Stimulated activated memory B cell treated with anti-CD40 and anti-IgM and Interleukin-4, amounts not matched to agents 10 μg/mL and 1 μg/mL and 100 μg/mL, for 72 hours (primary cell): ENCODE measurements around the gene IGSF22.

Experiments
- ATAC-seq: fragments of 150-1000 bp; cut with Tn5 transposase; 2 replicates; pipeline ENCODE4 v1.10.0; 2021
- H3K27ac Mint-ChIP-seq: one replicate; pipeline ENCODE4 v1.8.0; 2022; ENCODE audit warnings: mild to moderate bottlenecking, mixed read lengths
- H3K27me3 Mint-ChIP-seq: one replicate; pipeline ENCODE4 v1.8.0; 2022; ENCODE audit warnings: mixed read lengths
- H3K36me3 Mint-ChIP-seq: one replicate; pipeline ENCODE4 v1.8.0; 2022; ENCODE audit warnings: mixed read lengths
- H3K4me1 Mint-ChIP-seq: one replicate; pipeline ENCODE4 v1.8.0; 2022; ENCODE audit warnings: mixed read lengths
- H3K4me3 Mint-ChIP-seq: one replicate; pipeline ENCODE4 v1.8.0; 2022; ENCODE audit warnings: mild to moderate bottlenecking, moderate library complexity, mixed read lengths
- H3K9me3 Mint-ChIP-seq: one replicate; pipeline ENCODE4 v1.8.0; 2022; ENCODE audit warnings: mixed read lengths

IGSF22 gene

DNA sequence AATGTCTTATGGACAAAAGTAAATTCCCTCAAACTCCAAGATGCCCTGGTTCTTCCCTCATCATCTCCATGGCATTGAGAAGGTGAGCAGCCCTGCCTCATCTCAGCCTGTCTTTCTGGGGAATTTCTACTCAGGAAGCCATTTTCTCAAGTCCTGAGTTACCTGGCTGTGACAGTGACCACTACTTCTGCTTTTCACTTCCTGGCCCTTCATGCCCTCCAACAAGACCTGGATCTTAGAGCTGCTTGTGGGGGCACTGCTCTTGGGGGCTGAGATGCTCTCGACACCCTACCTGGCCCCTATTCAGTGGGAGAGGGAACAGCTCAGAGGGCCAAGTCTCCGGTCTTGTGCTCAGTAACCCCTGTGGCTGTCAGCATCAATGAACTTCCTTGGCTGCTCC, 5.5 kb upstream of the IGSF22 start:
- no peaks in the 10 kb centered on the region for H3K9me3 Mint-ChIP-seq
- peak; percentile 62 for ATAC-seq
- H3K27ac Mint-ChIP-seq, result peak overlapping the region; percentile 71
- no peaks in the 10 kb centered on the region for H3K36me3 Mint-ChIP-seq
- H3K27me3 Mint-ChIP-seq, result peaks cover 12% of the 10 kb centered on the region
- no peak overlapping the region for H3K4me3 Mint-ChIP-seq
- H3K4me1 Mint-ChIP-seq, result peaks cover 32% of the 10 kb centered on the region

DNA sequence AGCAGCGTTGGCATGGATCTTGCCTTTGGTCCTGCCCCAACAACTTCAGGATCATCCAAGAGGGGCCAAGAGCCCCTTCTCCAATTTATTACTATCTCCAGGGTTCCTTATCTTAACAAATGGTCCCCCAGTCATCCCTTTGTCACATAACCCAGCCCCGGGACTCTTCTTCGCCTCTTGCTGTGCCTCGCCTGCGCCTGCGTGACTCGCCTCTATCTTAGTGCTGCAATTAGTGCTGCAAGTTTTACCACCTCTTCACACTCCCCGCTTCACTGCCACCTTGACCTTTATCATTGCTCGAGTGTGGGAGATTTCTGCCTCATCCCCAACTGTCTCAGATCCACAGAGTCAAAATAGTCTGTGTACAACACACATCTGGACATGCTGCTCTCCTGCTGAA, 4.0 kb upstream of the IGSF22 start:
- no peak for ATAC-seq
- Mint-ChIP-seq H3K9me3 (no peaks in the 10 kb centered on the region), H3K36me3 (no peaks in the 10 kb centered on the region), H3K4me1 (peaks cover 32% of the 10 kb centered on the region), H3K27me3 (no peaks in the 10 kb centered on the region), H3K27ac (peak overlapping the region; percentile 71), H3K4me3 (no peak overlapping the region)

DNA sequence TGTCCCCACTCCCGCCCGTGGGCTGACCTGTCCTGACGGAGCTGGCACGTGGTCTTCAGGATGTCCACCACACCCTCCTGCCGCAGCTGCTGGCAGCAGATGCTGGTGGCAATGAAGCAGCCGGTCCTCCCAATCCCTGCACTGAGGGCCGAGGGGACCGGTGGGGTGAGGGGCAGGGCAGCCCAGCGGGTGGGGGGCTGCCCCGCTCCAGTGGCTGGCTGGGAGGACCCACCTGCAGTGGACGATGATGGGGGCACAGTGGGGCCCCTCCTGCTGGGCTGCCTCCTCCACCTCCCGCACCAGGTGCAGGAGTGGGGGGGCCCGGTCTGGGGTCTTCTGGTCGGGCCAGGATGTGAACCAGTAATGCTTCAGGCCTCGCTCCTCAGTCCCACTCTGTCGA, 3.4 kb upstream of the IGSF22 start:
- Mint-ChIP-seq H3K36me3 (no peaks in the 10 kb centered on the region), H3K27ac (no peak overlapping the region), H3K9me3 (no peaks in the 10 kb centered on the region), H3K4me3 (no peak overlapping the region), H3K27me3 (no peaks in the 10 kb centered on the region), H3K4me1 (peaks cover 32% of the 10 kb centered on the region)
- ATAC-seq, result peak; percentile 40

DNA sequence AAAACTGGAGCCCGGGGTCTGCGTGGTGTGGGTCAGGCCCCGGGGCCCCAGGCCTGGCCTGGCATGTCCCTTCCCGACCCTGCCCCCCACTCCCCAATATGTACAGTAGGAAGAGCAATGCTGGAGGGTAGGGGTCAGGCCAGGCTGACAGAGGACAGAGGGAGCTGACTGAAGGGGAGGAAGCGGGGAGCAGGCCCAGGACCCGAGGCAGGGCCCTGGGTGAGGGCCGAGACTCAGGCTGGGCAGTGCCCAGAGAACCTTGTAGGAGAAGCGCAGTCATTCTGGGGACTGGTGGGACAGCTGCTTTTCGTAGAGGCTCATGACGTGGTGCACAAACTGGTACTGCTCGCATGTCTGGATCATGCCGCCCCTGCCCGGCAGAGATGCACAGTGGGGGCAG, 2.7 kb upstream of the IGSF22 start:
- no peaks in the 10 kb centered on the region for H3K27me3 Mint-ChIP-seq
- no peaks in the 10 kb centered on the region for H3K9me3 Mint-ChIP-seq
- H3K27ac Mint-ChIP-seq, result no peak overlapping the region
- H3K4me3 Mint-ChIP-seq, result no peak overlapping the region
- peaks cover 32% of the 10 kb centered on the region for H3K4me1 Mint-ChIP-seq
- H3K36me3 Mint-ChIP-seq, result no peaks in the 10 kb centered on the region
- no peak for ATAC-seq

DNA sequence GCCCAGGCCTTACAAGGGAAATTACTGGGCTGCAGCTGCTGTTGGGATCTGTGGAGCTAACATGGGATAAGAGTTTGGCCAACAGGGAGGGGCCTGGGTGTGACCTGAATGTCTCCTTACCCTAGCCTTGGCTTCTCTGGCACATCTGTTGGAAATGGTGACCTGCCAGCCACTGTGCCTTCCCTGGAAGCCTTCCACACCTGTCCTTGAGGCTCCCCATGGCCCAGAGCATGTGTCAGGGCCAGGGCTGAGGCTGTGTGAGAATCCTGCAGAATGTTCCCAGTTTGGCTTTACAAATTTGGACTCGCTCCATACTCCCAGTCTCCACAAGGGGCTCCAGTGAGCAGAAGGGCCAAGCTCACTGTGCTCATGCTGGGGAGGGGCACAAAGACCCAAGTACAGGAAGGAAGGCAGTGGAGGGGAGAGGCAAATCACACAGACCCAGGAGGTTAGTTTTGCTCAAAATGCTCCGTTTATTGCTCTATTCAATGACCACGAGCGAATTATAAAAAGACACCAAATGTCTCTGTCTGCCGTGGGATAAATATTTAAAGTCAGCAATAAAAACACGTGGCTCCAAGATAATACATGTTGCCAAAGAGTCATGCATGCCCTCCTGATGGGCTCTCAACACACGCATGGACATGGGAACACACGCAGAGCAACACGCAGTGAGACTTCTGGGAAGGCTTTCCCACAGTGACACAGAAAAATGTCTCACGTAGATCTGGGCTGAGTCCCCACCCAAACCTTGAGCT, 1.7 kb upstream of the IGSF22 start:
- no peak for ATAC-seq
- Mint-ChIP-seq H3K36me3 (no peaks in the 10 kb centered on the region), H3K4me3 (no peak overlapping the region), H3K27me3 (no peaks in the 10 kb centered on the region), H3K4me1 (peaks cover 32% of the 10 kb centered on the region), H3K27ac (no peak overlapping the region), H3K9me3 (no peaks in the 10 kb centered on the region)

DNA sequence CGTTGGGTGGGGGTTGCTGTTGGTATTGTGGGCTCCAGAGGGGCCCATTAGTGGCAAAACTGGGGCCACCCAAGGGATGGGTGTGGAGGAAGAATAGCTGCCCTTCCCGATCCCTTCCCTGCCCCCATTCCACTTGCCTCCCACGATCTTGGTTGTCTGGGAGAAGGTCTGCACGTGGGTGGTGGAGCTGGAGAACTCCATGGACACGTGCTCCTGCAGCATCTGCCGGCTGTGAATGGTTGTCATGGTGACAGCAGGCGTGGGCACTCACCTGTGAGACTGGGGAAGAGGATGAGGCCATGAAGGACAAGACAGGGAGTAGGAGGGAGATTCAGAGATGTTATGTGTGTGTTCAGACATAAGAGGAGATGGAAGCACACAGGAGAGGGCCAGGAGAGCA, 2.0 kb downstream of the IGSF22 start:
- no peaks in the 10 kb centered on the region for H3K27me3 Mint-ChIP-seq
- H3K36me3 Mint-ChIP-seq, result no peaks in the 10 kb centered on the region
- H3K27ac Mint-ChIP-seq, result no peak overlapping the region
- no peak for ATAC-seq
- no peaks in the 10 kb centered on the region for H3K9me3 Mint-ChIP-seq
- peaks cover 26% of the 10 kb centered on the region for H3K4me1 Mint-ChIP-seq
- H3K4me3 Mint-ChIP-seq, result no peak overlapping the region

DNA sequence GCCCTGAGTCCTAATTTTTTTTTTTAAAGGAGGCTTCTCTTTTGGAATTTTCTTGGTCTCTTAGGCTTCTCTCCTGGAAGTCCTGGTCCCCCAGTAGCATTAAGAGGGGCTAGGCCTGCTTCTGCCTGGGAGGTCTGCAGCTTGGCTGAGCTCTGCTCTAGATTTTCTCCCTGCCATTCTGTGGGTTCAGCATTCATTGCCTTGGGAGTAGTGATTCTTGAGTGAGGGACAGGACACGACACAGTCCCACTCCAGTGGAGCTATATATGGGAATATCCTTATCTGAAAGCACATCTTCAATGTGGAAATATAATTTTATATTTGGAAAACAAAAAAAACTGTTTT, 3.7 kb downstream of the IGSF22 start:
- Mint-ChIP-seq H3K4me3 (no peak overlapping the region), H3K27me3 (no peaks in the 10 kb centered on the region), H3K27ac (no peak overlapping the region), H3K4me1 (peaks cover 13% of the 10 kb centered on the region), H3K36me3 (no peaks in the 10 kb centered on the region), H3K9me3 (no peaks in the 10 kb centered on the region)
- ATAC-seq, result no peak

DNA sequence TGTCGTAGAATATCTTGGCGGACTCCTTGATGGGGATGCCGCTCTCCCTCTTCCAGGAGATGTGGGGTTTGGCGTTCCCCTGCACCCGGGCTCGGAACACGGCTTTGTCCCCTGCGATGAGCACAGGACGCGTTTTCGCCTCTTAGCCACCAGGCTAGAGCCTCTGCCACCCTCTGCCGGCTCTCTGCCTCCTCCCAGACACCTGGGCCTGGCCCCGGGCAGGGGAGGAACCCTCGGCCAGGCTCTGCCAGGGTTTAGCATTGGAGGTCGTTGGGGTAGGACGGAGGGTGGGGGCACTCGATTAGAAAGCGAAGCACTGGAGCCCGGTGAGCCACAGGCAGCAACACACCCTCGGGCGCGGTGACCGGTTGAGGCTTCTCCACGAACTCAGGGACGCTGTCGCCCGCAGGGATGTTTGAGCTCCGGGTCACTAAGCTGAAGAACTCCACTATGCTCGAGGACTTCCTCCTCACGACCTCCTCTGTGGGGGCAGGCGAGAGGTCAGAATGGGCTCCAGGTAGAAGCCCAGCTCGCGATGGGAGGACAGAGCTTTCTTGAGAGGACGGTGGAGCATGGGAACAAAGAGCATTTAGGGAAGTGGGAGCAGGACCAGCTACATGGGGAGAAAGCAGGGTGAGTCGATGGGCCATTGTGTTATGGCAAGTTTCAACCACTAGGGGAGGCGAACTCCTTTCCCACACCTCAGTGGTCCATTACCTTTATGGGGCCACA, 4.3 kb downstream of the IGSF22 start:
- H3K27ac Mint-ChIP-seq, result no peak overlapping the region
- H3K36me3 Mint-ChIP-seq, result no peaks in the 10 kb centered on the region
- H3K4me3 Mint-ChIP-seq, result peak overlapping the region; percentile 93
- H3K9me3 Mint-ChIP-seq, result no peaks in the 10 kb centered on the region
- peaks cover 13% of the 10 kb centered on the region for H3K4me1 Mint-ChIP-seq
- ATAC-seq, result peak; percentile 78
- H3K27me3 Mint-ChIP-seq, result no peaks in the 10 kb centered on the region

DNA sequence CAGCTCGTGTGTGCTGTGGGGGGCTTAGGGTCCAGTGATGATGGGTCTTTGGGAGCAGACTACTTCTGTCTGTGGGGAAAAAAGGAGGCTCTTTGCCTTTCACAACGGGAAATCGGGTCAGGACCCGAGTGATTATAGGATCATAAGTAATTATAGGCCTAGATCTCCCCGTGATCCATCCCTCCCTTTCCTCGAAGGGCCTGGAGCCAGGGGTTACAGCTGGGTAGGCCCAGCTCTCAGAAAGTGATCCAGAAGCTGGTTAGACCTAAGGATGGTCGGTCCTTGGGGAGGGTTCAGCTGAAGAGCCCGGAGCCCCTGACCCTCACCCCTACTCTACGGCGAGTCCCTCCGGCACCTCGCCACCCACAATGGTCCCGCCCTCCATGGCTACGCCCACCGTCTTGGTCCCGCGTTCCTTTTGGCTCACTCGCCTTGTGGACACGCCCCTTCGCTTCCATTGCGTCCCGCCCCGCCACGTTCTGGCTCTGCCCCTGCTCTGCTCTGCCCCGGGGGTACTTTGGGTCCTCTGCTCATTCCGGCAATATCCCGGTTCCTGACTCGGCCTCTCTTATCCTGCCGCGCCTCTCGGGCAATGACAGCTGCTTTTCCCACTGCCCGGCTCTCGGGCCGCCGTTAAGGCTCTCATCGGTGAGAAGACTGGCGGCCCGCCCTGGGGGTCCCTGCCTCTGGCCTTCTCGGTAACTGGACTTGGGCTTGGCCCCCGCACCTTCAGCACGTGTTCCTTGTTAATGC, 5.0 kb downstream of the IGSF22 start:
- Mint-ChIP-seq H3K27ac (no peak overlapping the region), H3K4me1 (peaks cover 13% of the 10 kb centered on the region), H3K9me3 (no peaks in the 10 kb centered on the region), H3K4me3 (peak overlapping the region; percentile 93), H3K36me3 (no peaks in the 10 kb centered on the region), H3K27me3 (no peaks in the 10 kb centered on the region)
- ATAC-seq, result peak; percentile 86

DNA sequence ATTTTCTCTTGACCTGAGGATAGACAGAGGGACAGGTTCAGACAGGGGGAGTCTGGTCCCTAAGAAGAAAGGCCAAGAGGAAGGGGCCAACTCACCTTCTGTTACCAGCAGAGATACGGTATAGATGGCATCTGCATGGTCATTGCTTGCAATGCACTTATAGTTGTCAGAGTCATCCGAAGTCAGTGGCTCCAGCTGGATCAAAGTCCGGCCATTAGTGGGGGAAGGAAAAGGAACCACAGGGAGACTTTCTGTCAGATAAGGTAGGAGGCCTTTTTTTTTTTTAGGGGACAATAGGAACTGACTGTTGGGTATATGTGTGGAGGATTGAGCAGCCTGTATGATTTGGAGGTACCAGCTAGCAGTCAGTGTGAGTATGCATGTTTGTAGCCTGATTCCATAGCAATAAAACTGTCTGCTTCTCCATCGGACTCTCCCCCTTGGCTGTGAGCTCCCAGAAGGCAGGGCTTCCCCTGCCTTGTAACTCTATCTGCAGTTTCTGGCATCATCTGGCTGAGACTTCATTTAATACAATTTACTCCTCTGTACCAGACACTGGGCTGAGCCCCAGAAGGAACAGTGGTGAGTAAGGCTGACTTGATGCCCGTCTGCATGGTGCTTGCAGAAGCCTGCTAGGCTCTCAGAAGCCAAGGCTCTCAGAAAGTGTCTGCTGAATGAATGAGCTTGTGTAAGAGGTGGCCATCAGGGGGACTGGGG, 5.7 kb downstream of the IGSF22 start:
- no peak for ATAC-seq
- Mint-ChIP-seq H3K27ac (no peak overlapping the region), H3K4me3 (peak overlapping the region; percentile 40), H3K9me3 (no peaks in the 10 kb centered on the region), H3K4me1 (peaks cover 13% of the 10 kb centered on the region), H3K36me3 (no peaks in the 10 kb centered on the region), H3K27me3 (peaks cover under 1% of the 10 kb centered on the region)

DNA sequence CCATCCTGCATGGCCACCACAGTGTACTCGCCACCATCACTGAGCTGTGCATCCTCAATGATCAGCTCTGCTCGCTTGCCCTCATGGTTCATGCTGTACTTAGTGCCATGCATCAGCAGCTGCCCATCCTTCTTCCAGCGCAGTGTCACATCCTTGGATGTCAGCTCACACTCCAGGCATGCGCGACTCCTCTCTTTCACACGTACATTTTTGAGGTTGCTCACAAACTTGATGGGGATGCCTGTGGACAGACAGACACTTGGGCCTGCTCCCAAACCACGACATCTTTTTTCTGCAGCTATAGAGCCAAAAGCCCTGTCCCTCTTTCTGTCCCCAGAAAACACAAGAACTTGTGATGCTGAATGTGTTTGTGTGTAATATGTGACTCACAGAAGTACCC, 10.5 kb downstream of the IGSF22 start:
- Mint-ChIP-seq H3K27me3 (peaks cover 10% of the 10 kb centered on the region), H3K9me3 (no peaks in the 10 kb centered on the region), H3K36me3 (no peaks in the 10 kb centered on the region), H3K4me3 (no peak overlapping the region), H3K27ac (no peak overlapping the region), H3K4me1 (no peaks in the 10 kb centered on the region)
- ATAC-seq, result no peak

DNA sequence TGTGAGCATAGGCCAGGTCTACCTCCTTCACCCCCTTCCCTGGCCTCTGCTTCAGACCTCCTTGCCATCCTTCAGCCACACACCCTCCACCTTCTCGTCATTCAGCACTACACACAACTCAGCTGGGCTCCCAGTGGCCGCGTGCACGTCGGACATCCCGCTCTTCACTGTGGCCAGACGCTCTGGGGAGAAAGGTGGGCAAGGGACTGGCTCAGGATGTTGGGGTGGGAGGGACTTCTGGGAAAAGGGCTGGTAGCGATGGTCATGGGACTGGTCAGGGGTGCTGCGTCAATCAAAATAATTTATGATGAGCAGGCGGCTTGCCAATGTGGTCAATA, 11.6 kb downstream of the IGSF22 start:
- Mint-ChIP-seq H3K36me3 (no peaks in the 10 kb centered on the region), H3K27ac (no peak overlapping the region), H3K27me3 (peaks cover 10% of the 10 kb centered on the region), H3K4me1 (no peaks in the 10 kb centered on the region), H3K9me3 (no peaks in the 10 kb centered on the region), H3K4me3 (no peak overlapping the region)
- ATAC-seq, result no peak

DNA sequence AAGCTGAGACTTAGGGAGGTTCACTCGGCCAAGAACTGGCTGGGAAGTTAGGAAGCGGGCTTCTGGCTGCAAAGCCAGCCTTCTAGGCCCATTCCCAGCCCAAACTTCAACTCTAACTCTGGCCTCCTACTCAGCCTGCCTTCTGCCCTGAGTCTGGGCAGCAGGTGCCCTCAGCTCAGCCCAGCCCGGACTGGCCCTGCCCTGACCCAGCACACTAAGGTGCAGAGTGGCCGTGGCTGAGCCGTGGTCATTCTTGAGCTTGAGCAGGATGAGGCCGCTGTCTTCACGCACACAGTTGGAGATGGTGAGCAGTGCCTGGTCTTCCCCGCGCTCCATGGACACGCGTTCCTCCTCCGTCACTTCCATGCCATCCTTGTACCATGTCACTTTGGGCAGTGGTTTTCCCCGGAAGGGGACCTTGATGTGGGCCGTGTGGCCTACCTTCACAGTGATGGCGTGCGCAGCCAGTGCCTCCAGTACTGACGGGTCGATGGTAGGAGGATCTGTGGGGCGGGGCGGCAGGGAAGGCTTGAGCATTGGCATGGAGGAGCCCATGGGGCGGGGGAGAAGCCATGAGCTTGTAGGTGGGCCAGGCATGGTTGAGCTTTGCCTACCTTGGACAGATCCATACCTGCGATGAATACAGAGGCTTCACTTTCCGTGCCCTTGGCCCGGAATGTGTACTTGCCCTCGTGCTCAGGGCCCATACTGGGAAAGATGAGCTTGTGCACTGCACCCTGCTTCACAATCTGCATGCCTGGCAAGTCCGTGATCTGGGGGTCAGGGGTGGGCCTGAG, 12.1 kb downstream of the IGSF22 start:
- H3K4me3 Mint-ChIP-seq, result no peak overlapping the region
- peaks cover 10% of the 10 kb centered on the region for H3K27me3 Mint-ChIP-seq
- no peaks in the 10 kb centered on the region for H3K4me1 Mint-ChIP-seq
- no peaks in the 10 kb centered on the region for H3K36me3 Mint-ChIP-seq
- ATAC-seq, result no peak
- H3K9me3 Mint-ChIP-seq, result no peaks in the 10 kb centered on the region
- no peak overlapping the region for H3K27ac Mint-ChIP-seq

DNA sequence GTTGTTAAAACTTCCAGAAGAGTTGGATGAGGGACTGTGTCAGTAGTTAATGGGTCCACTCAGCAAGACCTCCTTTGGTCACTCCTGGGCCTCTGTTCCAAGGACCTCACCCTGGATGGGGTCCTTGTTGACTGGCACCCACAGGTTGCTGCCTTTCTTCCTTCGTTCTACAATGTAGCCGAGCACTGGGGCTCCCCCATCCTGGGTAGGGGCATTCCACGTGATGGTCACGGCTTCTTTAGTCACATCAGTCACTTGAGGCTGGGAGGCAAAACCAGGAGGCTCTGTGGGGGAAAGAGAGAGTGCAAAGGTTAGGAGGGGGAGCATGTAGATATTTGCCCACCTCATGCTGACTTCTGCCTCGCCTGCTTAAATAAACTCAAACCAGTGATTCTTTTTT, 15.4 kb downstream of the IGSF22 start:
- peak; percentile 34 for ATAC-seq
- Mint-ChIP-seq H3K27ac (no peak overlapping the region), H3K27me3 (peaks cover 20% of the 10 kb centered on the region), H3K9me3 (no peaks in the 10 kb centered on the region), H3K36me3 (no peaks in the 10 kb centered on the region), H3K4me1 (peaks cover 11% of the 10 kb centered on the region), H3K4me3 (no peak overlapping the region)

DNA sequence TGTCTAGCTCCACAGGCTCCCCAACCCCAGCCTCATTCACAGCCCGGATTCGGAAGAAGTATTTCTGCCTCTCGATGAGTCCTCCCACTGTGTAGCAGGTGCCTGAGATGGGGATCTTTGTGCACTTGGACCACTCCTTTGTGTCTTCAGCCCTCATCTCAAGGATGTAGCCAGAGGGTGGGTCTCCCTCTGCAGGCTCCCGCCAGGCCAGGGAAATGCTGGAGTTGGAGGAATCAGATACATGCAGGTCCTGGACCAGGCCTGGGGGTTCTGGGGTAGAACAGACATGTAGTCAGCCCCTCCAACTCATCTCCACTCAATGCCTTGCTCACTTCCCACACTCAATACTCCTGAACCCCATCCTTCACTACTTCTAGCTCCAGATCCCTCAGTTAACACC, 16.6 kb downstream of the IGSF22 start:
- H3K36me3 Mint-ChIP-seq, result no peaks in the 10 kb centered on the region
- no peak overlapping the region for H3K27ac Mint-ChIP-seq
- H3K9me3 Mint-ChIP-seq, result no peaks in the 10 kb centered on the region
- peaks cover 18% of the 10 kb centered on the region for H3K4me1 Mint-ChIP-seq
- H3K4me3 Mint-ChIP-seq, result no peak overlapping the region
- H3K27me3 Mint-ChIP-seq, result peaks cover 11% of the 10 kb centered on the region
- ATAC-seq, result no peak
